ENCODE data around the gene TAB3.

The TAB3 gene

DNA sequence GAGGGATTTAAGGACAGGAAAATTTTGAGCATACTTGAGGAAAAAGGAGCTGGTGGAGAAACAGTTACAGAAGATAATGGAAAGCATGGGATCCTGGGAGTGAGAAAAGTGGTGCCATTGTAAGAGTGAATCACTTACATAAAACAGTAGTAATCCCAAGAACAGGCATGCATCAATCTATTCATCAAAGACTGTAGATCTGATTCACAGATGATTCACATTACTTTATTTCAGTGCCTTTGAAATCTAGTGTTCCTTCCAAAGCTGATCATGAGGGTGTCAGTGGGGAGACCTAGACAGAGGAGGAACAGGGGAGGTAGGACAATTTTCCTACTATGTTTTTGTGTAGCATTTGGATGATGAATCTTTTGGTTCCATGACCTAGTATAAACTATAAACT lies 102.7 kb downstream of the TAB3 start:
- TF ChIP-seq CTCF (IDR thresholded peaks at IDR 0.05; ENCODE audit: low read depth, low read length), result no peak
- H3K4me3 ChIP-seq (ENCODE audit: low read depth, low read length), result no peak overlapping the region

DNA sequence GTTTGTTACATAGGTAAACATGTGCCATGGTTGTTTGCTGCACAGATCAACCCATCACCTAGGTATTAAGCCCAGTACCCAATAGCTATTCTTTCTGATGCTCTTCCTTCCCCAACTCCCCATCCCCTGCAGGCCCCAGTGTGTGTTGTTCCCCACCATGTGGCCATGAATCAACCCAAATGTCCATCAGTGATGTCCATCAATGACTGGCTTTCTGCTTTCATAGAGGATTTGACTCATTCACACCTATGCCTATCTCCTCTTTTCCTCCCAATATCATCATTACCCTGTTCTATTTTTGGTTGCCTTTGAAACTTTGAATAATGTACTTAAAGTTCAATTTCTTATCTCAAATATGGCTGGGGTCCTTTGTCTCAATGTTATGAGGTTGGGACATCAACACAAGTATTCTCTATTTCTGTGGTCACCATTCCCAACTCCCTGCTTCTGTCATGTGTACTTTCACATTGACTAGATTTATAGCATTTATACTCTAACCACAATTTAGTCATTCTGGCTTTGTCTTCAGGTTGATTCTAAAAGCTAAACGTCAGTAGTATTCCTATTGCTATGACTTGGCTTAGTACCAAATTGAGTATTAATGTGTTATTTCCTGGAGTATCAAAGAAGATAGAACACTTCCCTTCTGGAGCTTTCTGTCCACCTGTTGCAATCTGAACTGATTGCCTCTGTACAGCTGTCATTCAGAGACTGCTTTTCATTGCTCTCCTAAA lies 107.2 kb downstream of the TAB3 start:
- H3K4me3 ChIP-seq (ENCODE audit: low read depth, low read length), result no peak overlapping the region
- TF ChIP-seq CTCF (IDR thresholded peaks at IDR 0.05; ENCODE audit: low read depth, low read length), result no peak

DNA sequence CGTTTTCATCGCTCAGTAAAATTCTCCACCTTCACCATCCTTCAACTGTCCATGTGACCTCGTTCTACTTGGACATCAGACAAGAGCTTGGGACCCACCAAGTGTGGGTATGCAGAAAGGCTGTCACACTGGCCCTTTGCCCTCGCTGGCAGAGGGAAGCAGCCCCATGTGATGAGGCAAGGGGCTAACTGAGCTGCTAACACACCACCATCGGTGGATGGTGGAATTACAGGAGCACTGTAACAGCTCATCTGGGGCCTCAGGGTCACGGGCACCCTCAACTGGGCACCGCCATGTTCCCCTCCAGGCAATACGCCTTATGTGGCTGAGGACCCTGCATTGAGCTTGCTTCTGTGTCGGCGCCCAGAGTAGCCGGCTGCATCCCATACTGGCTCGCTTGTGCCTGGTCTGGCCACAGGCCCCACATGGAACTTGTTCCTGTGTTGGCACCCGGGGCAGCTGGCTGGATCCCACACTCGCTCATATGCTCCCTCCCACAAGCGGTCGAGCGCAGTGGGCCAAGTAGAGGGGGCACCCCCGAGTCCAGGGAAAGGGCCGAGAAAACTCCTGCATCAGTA lies 109.5 kb downstream of the TAB3 start:
- H3K4me3 ChIP-seq (ENCODE audit: low read depth, low read length), result no peak overlapping the region
- TF ChIP-seq CTCF (IDR thresholded peaks at IDR 0.05; ENCODE audit: low read depth, low read length), result no peak

DNA sequence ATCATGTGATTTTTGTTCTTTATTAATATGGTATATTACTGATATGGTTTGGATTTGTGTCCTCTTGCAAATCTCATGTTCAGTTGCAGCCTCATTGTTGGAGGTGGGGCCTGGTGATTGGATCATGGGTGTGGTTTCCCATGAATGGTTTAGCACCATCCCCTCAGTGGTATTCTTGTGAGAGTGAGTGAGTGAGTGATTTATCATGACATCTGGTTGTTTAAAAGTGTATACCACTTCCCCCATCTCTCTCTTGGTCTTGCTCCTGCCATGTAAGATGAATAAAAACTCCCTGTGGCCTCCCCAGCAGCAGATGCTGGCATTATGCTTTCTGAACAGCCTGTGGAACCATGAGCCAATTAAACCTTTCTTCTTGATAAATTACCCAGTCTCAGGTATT lies 111.5 kb downstream of the TAB3 start:
- H3K4me3 ChIP-seq (ENCODE audit: low read depth, low read length), result no peak overlapping the region
- no peak for TF ChIP-seq CTCF (IDR thresholded peaks at IDR 0.05; ENCODE audit: low read depth, low read length)

All from WI38 (cell line).